Measurements from ENCODE around the gene FKBP1A.

FKBP1A gene

GRCh38 chr20:1423625-1424106 lies 30.8 kb upstream of the FKBP1A start:
- TF ChIP-seq CTCF (IDR thresholded peaks at IDR 0.05; ENCODE audit: low read depth, low read length): peak; percentile 51; the same call in 1 of the 2 replicates
- DNase-seq: peak; percentile 74

GRCh38 chr20:1423206-1423605 lies 30.4 kb upstream of the FKBP1A start:
- TF ChIP-seq CTCF (IDR thresholded peaks at IDR 0.05; ENCODE audit: low read depth, low read length): no peak
- Histone ChIP-seq H3K36me3 (no peaks in the 10 kb centered on the region), H3K27me3 (ENCODE audit: insufficient read depth, low read depth, severe bottlenecking) (no peaks in the 10 kb centered on the region), H3K4me3 (ENCODE audit: low read depth, low read length) (no peak overlapping the region), H3K27ac (no peak overlapping the region), H3K9me3 (ENCODE audit: severe bottlenecking) (no peaks in the 10 kb centered on the region)
- no peak for DNase-seq

More at GRCh38 chr20:1423625-1424106, 30.8 kb upstream of the FKBP1A start:
- no peaks in the 10 kb centered on the region for H3K36me3 ChIP-seq
- no peaks in the 10 kb centered on the region for H3K27me3 ChIP-seq (ENCODE audit: insufficient read depth, low read depth, severe bottlenecking)
- no peak overlapping the region for H3K27ac ChIP-seq
- no peak overlapping the region for H3K4me3 ChIP-seq (ENCODE audit: low read depth, low read length)
- no peaks in the 10 kb centered on the region for H3K9me3 ChIP-seq (ENCODE audit: severe bottlenecking)

GRCh38 chr20:1422753-1423152 lies 29.9 kb upstream of the FKBP1A start:
- DNase-seq: no peak
- no peaks in the 10 kb centered on the region for H3K27me3 ChIP-seq (ENCODE audit: insufficient read depth, low read depth, severe bottlenecking)
- no peak overlapping the region for H3K27ac ChIP-seq
- no peak overlapping the region for H3K4me3 ChIP-seq (ENCODE audit: low read depth, low read length)
- no peak for TF ChIP-seq CTCF (IDR thresholded peaks at IDR 0.05; ENCODE audit: low read depth, low read length)
- H3K9me3 ChIP-seq (ENCODE audit: severe bottlenecking): no peaks in the 10 kb centered on the region
- H3K36me3 ChIP-seq: no peaks in the 10 kb centered on the region

- H3K4me3 ChIP-seq (ENCODE audit: low read depth, low read length): no peak overlapping the region
- no peaks in the 10 kb centered on the region for H3K36me3 ChIP-seq
- no peak for TF ChIP-seq CTCF (IDR thresholded peaks at IDR 0.05; ENCODE audit: low read depth, low read length)
- H3K9me3 ChIP-seq (ENCODE audit: severe bottlenecking): no peaks in the 10 kb centered on the region
- no peak overlapping the region for H3K27ac ChIP-seq
- H3K27me3 ChIP-seq (ENCODE audit: insufficient read depth, low read depth, severe bottlenecking): no peaks in the 10 kb centered on the region
- DNase-seq: no peak
Observed at GRCh38 chr20:1420066-1420465, 27.2 kb upstream of the FKBP1A start.

GRCh38 chr20:1418350-1418749 lies 25.5 kb upstream of the FKBP1A start:
- Histone ChIP-seq H3K4me3 (ENCODE audit: low read depth, low read length) (no peak overlapping the region), H3K27me3 (ENCODE audit: insufficient read depth, low read depth, severe bottlenecking) (no peaks in the 10 kb centered on the region), H3K27ac (no peak overlapping the region), H3K36me3 (no peaks in the 10 kb centered on the region), H3K9me3 (ENCODE audit: severe bottlenecking) (no peaks in the 10 kb centered on the region)
- no peak for TF ChIP-seq CTCF (IDR thresholded peaks at IDR 0.05; ENCODE audit: low read depth, low read length)
- no peak for DNase-seq

- no peak for TF ChIP-seq CTCF (IDR thresholded peaks at IDR 0.05; ENCODE audit: low read depth, low read length)
- Histone ChIP-seq H3K4me3 (ENCODE audit: low read depth, low read length) (no peak overlapping the region), H3K27me3 (ENCODE audit: insufficient read depth, low read depth, severe bottlenecking) (no peaks in the 10 kb centered on the region), H3K36me3 (no peaks in the 10 kb centered on the region), H3K9me3 (ENCODE audit: severe bottlenecking) (no peaks in the 10 kb centered on the region), H3K27ac (no peak overlapping the region)
- no peak for DNase-seq
Observed at GRCh38 chr20:1417790-1418189, 24.9 kb upstream of the FKBP1A start.

Measured in WERI-Rb-1 (cell line).